Measurements from ENCODE around the gene NUPR2. TPM values are rescaled to one million over a fixed set of nuclear protein-coding genes. Genes with fewer than 3 reads are reported as not detected.

Gene NUPR2
- total RNA-seq, 3 donors from 2014 or later (not counting 1 experiment from before 2014, with no cell fraction given) = not detected

DNA sequence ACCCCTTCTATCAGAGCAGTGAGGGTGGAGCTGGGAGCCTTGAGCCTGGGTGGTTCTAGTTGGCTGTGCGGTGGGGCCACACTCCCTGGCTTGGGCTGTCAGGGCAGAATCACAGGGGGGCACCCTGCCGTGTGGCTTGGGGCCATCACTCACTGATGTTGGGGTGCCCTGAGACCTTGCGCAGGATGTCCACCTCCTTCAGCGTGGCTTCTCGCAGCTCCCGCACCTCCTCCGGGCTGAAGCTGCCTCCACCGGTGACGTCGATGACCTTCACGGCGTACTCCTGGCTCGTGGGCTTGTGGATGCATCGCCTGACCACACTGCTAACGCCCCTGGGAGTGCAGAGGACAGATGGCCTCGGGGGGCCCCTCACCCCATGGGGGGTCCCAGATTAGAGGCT is 28.8 kb downstream of the NUPR2 start:
- DNase-seq = no peak
- no peaks in the 10 kb centered on the region for H3K36me3 ChIP-seq (ENCODE audit: control insufficient read depth, insufficient read depth, low read length)
- H3K4me3 ChIP-seq (ENCODE audit: low read length) = no peak overlapping the region

DNA sequence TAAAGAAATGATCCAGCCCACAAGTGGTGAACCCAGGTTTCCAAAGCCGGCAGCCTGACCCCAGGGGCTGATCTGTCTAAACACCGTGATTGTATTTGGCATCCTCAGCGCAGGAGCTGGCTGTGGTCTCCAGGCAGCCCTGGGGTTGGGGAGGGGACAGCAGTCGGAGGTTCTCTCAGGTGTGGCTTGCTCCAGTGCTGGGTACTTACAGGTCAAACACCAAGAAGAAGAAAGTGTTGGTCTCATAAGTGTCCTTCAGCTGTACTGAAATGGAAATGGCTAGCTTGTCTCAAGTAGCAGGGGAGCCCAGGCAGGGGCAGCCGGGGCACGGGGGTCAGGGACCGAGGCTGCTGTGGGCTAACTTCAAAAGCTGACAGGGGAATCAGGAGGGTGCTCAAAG is 29.5 kb downstream of the NUPR2 start:
- DNase-seq (no peak), ATAC-seq (no peak)
- no peak overlapping the region for H3K4me3 ChIP-seq (ENCODE audit: low read length)
- H3K27ac ChIP-seq (ENCODE audit: low read length) = no peak overlapping the region
- intact Hi-C loops (cut with micrococcal nuclease) = no loop called here
- no peaks in the 10 kb centered on the region for H3K9me3 ChIP-seq (ENCODE audit: control insufficient read depth, insufficient read depth, low read length)
- H3K9me3 Mint-ChIP-seq = no peaks in the 10 kb centered on the region
- no peaks in the 10 kb centered on the region for H3K27me3 ChIP-seq (ENCODE audit: control insufficient read depth, insufficient read depth, low read length)
- H3K36me3 ChIP-seq (ENCODE audit: control insufficient read depth, insufficient read depth, low read length) = no peaks in the 10 kb centered on the region
- no peaks in the 10 kb centered on the region for H3K4me1 ChIP-seq (ENCODE audit: control insufficient read depth, insufficient read depth, low read length)
- WGBS (ENCODE audit: insufficient coverage) = 96% methylated on average over 7 of the region's 7 CpGs
- H3K4me1 Mint-ChIP-seq = no peaks in the 10 kb centered on the region
- no peaks in the 10 kb centered on the region for H3K27me3 Mint-ChIP-seq (ENCODE audit: low read depth in 2 of 2)
- no peak overlapping the region for H3K4me3 Mint-ChIP-seq
- TF ChIP-seq, protein P1, sequence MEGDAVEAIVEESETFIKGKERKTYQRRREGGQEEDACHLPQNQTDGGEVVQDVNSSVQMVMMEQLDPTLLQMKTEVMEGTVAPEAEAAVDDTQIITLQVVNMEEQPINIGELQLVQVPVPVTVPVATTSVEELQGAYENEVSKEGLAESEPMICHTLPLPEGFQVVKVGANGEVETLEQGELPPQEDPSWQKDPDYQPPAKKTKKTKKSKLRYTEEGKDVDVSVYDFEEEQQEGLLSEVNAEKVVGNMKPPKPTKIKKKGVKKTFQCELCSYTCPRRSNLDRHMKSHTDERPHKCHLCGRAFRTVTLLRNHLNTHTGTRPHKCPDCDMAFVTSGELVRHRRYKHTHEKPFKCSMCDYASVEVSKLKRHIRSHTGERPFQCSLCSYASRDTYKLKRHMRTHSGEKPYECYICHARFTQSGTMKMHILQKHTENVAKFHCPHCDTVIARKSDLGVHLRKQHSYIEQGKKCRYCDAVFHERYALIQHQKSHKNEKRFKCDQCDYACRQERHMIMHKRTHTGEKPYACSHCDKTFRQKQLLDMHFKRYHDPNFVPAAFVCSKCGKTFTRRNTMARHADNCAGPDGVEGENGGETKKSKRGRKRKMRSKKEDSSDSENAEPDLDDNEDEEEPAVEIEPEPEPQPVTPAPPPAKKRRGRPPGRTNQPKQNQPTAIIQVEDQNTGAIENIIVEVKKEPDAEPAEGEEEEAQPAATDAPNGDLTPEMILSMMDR (IDR thresholded peaks at IDR 0.05) = no peak
- H3K27ac Mint-ChIP-seq = no peak overlapping the region
- H3K36me3 Mint-ChIP-seq = no peaks in the 10 kb centered on the region

More for the DNA sequence above, 28.8 kb downstream of the NUPR2 start:
- WGBS (ENCODE audit: insufficient coverage) = 94% methylated on average over 16 of the region's 16 CpGs
- Histone ChIP-seq H3K27ac (ENCODE audit: low read length) (no peak overlapping the region), H3K27me3 (ENCODE audit: control insufficient read depth, insufficient read depth, low read length) (no peaks in the 10 kb centered on the region), H3K4me1 (ENCODE audit: control insufficient read depth, insufficient read depth, low read length) (no peaks in the 10 kb centered on the region), H3K9me3 (ENCODE audit: control insufficient read depth, insufficient read depth, low read length) (no peaks in the 10 kb centered on the region)
- ATAC-seq = no peak
- Mint-ChIP-seq H3K4me1 (no peaks in the 10 kb centered on the region), H3K27ac (no peak overlapping the region), H3K4me3 (no peak overlapping the region), H3K36me3 (no peaks in the 10 kb centered on the region), H3K27me3 (ENCODE audit: low read depth in 2 of 2) (no peaks in the 10 kb centered on the region), H3K9me3 (no peaks in the 10 kb centered on the region)
- TF ChIP-seq, protein P1 (IDR thresholded peaks at IDR 0.05) = no peak
- intact Hi-C loops (cut with micrococcal nuclease) = no loop called here

DNA sequence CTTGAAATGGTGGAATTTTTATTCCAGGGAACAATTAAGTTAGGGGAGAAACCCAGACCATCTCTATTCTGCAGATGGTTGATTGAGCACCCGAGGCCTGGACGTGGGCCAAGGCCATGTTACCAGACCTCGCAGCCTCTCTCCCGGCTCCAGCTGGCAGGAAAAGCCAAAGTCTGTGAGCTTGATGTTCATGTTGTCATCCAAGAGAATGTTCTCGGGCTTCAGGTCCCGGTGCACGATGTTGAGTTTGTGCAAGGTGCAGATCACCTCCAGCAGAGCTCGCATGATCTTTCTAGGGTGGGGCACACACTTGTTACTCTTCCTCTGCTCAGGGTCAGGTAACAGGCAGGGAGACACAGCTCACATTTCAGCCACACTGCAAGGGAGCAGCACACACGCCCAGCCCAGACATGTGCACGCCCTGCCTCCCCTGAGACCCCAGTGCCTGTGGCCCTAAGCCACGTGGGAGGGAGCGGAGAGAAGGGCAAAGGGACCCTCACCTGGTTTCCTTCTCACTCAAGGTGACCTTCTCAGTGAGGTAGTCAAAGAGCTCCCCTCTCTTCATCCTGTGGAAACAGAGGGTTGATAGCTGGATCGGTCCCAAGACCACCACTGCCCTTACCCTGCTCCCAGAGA is 32.9 kb downstream of the NUPR2 start:
- 91% methylated on average over 13 of the region's 13 CpGs for WGBS (ENCODE audit: insufficient coverage)
- H3K27ac Mint-ChIP-seq = no peak overlapping the region

More for the DNA sequence above, 32.9 kb downstream of the NUPR2 start:
- peaks cover 15% of the 10 kb centered on the region for H3K36me3 ChIP-seq (ENCODE audit: control insufficient read depth, insufficient read depth, low read length)
- no peaks in the 10 kb centered on the region for H3K27me3 ChIP-seq (ENCODE audit: control insufficient read depth, insufficient read depth, low read length)
- H3K4me1 Mint-ChIP-seq = no peaks in the 10 kb centered on the region
- ATAC-seq (no peak), DNase-seq (no peak)
- no peaks in the 10 kb centered on the region for H3K9me3 ChIP-seq (ENCODE audit: control insufficient read depth, insufficient read depth, low read length)
- H3K36me3 Mint-ChIP-seq = no peaks in the 10 kb centered on the region
- intact Hi-C loops (cut with micrococcal nuclease) = no loop called here
- no peak overlapping the region for H3K27ac ChIP-seq (ENCODE audit: low read length)
- TF ChIP-seq, protein P1 (IDR thresholded peaks at IDR 0.05) = no peak
- no peaks in the 10 kb centered on the region for H3K4me1 ChIP-seq (ENCODE audit: control insufficient read depth, insufficient read depth, low read length)
- H3K27me3 Mint-ChIP-seq (ENCODE audit: low read depth in 2 of 2) = no peaks in the 10 kb centered on the region
- H3K9me3 Mint-ChIP-seq = no peaks in the 10 kb centered on the region
- no peak overlapping the region for H3K4me3 Mint-ChIP-seq
- no peak overlapping the region for H3K4me3 ChIP-seq (ENCODE audit: low read length)

All from natural killer cell (primary cell).